ENCODE measurements around the gene SEMA5A.
"Not testable (repeated sequence)": the region's sequence is repeated elsewhere in the genome, so short reads cannot be mapped to it uniquely, and the experiment has no call there.

SEMA5A gene

GRCh38 chr5:9440517-9440916 is 105.4 kb downstream of the SEMA5A start:
- DNase-seq (ENCODE audit: low read depth), result no peak

- DNase-seq (ENCODE audit: low read depth), result no peak
Observed at GRCh38 chr5:9439531-9440292, 106.2 kb downstream of the SEMA5A start.

- no peak for DNase-seq (ENCODE audit: low read depth)
Observed at GRCh38 chr5:9438596-9439354, 107.1 kb downstream of the SEMA5A start.

GRCh38 chr5:9437741-9438240 is 108.1 kb downstream of the SEMA5A start:
- peak; percentile 61 for DNase-seq (ENCODE audit: low read depth)

- peak; percentile 37 for DNase-seq (ENCODE audit: low read depth)
Observed at GRCh38 chr5:9431496-9432258, 114.2 kb downstream of the SEMA5A start.

DNA sequence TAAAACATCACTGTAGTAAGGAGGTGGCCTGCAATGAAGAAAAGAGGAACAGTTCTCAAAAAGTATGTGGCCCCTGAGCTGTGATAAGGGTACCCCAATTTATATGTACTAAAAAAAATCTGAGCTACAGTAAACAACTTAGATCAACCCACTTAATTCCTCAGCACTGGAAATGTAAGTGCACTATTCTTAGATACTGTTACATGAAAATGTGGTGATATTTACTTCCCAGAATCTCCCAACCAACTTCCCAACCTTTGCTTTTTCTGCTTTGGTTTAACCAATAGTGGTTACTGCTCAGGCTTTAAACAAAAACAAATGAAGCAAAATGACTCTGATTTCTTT is 114.8 kb downstream of the SEMA5A start:
- DNase-seq (ENCODE audit: low read depth), result no peak

DNA sequence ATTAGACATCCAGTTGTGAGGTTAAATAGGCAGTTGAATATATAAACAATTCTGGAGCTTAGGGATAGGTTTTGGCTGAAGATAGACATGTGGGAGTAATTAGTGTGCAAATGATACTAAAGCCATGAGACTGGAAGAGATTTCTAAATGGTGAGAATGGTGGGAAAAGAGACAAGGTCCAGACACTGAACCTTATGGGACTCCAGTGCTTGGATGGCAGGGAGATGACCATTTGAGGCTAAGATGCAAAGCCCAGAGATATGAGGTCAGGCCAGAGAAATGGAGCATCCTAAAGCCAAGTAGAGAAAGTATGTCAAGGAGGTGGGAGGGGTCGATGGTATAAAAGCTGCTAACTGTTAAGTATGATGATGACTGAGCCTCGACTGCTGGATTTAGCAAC is 115.6 kb downstream of the SEMA5A start:
- no peak for DNase-seq (ENCODE audit: low read depth)

GRCh38 chr5:9429691-9430215 is 116.1 kb downstream of the SEMA5A start:
- DNase-seq (ENCODE audit: low read depth), result no peak

- DNase-seq (ENCODE audit: low read depth), result no peak
Observed at GRCh38 chr5:9428272-9428671, 117.6 kb downstream of the SEMA5A start.

DNA sequence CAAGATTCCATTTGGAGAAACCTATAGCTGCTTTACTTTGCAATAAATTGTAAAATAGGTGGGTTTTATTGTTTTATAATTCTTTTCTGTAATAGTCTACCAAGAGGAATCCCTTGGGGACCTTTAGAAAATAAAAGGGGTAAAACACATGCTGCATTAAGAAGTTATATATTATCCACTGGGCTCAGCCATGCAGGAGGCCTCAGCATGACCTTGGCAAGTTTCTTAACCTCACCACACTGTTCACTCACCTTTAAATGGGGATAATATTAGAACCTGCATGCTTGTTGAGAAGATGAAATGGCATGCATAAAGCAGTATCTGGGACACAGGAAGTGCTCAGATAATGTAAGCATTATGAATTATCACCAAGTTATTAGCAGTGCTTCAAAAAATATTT is 120.2 kb downstream of the SEMA5A start:
- no peak for DNase-seq (ENCODE audit: low read depth)

- no peak for DNase-seq (ENCODE audit: low read depth)
Observed at GRCh38 chr5:9423571-9423970, 122.3 kb downstream of the SEMA5A start.

DNA sequence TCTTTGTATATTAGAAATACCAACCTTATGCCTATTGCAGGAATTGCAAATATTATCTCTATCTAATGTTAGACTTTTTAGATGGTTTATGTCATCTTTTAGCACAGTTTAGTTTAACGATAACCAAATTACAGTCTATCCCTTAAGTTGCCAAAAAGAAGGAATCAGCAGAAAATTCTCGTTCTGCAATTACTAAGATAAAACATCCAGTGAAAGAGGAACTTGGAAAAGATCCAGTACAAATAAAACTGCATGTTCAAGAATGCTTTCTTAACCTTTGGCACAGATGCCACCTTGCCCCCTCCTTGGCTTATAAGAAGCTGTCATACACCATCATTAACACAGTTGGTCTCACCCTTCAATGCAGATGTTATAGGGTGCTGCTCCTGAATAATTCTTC is 124.0 kb downstream of the SEMA5A start:
- no peak for DNase-seq (ENCODE audit: low read depth)

DNA sequence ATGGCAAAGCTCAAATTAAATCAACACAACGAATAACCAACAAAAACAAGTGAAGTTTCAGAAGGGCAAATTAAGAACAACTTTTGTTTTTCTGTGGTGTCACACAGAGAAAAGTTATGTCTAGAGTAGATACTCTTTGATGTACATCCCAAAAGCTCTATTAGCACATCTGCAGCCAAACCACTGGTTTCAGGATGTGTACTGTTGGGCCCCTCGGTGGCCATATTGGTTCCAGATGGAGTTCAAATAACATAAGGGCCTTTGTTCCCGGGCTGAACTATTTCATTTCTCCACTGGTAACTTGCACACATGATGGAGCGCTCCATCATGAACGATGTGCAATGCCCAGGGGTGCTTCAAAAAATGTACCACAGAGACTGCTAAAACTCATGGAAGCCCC is 126.1 kb downstream of the SEMA5A start:
- DNase-seq (ENCODE audit: low read depth), result no peak

- DNase-seq (ENCODE audit: low read depth), result no peak
Observed at GRCh38 chr5:9415566-9415965, 130.3 kb downstream of the SEMA5A start.

GRCh38 chr5:9415091-9415490 is 130.8 kb downstream of the SEMA5A start:
- no peak for DNase-seq (ENCODE audit: low read depth)

DNA sequence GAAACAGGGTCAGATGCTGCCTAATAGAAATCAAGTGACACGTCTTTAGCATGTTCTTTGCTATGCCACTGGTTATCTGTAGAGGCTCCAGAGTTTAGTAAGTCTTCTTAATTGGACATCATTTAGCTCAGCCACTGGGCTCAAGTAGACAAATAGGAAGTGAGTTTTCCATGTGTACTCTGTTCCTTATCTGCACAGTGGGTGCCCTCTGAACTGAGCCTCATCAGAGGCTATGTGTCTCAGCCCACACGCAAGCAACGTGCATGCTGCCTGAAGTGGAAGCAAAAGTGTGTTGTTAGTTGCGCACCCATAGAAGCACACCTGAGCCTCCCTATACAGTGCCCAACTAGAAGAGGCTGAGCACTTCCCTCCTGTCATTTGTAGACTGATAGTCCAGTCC is 134.7 kb downstream of the SEMA5A start:
- no peak for DNase-seq (ENCODE audit: low read depth)

DNA sequence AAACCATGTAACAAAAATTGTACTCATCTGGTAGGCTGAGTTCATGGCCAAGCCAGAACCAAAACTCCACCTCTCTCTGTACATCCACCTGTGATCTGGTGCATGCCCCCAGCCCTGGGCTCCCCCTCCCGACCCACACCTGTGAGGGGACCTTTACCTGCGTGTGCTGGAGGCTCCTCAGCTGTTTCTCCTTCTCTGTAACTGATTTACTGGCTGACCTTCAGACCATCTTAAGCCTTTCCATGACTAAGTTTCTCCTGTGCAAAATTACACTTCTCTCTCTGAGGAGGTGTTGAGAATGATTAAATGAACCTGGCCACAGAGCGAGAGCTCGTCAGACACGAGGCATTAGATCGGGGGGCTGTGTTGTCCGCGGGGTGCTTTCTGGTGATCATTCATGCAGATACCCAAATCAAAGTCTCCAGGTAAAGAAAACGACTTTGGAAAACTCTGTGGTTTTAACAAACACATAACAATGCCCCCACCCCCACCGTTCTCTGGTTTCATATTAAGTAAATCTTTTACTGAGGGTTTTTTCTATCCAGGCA is 136.4 kb downstream of the SEMA5A start:
- DNase-seq (ENCODE audit: low read depth), result no peak

DNA sequence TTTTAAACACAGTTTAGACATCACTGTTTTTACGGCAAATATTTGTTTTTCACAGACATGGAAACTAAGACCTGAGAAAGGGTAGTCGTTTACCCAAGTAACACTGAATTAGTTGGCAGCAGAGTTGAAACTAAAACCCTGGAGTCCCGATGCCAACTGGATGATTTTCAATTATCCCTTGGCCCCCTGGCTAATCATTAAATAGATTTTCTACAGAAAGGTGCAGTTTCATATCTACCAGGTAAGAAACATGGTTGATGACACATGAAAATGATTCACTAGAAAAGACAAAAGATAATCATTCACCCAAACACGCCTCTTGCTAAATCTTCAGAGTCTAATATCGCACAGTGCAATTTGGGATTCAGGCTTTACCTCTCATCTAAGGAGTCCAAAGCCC is 136.9 kb downstream of the SEMA5A start:
- DNase-seq (ENCODE audit: low read depth), result no peak

- no peak for DNase-seq (ENCODE audit: low read depth)
Observed at GRCh38 chr5:9405196-9405754, 140.6 kb downstream of the SEMA5A start.

DNA sequence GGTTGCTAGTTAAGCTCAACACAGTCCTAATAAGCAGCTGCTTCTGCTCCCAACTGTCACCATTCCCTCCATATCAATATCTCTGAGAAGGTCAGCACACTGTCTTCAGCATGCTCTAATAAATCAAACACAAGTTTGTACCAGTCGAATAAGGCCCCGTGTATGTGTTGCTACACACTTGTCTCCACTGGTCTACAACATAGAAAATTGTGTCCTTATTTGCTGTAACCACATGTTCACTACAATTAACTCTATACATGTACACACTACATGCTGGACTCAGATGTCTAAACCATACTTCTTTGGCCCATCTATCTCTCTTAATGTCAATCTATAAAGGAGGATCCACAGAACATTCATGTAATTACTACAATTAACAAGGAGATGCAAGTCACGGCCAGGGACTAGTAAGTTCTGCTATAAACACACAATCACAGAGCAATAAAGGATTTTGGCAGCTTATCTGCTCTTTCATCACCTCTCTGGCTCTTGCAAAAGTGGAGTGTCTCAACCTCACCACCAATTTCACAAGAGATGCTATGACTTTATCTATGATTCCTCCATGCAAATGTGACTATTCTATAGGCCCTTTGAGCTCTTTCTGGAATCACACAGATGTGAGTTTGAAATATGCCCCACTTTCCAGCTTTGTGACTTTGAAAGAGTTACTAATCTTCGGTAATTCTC is 143.9 kb downstream of the SEMA5A start:
- peak; percentile 58 for DNase-seq (ENCODE audit: low read depth)

DNA sequence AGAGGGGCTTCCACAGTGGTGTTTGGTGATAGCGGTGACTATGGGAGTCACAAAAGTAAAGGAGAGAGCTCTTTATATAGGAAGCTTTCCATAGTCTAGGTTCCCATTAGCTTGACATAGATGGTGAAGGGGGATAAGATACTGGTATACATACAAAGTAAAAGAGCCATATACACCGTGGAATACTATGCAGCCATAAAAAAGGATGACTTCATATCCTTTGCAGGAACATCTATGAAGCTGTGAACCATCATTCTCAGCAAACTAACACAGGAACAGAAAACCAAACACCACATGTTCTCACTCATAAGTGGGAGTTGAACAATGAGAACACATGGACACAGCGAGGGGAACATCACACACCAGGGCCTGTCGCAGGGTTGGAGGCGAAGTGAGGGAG is 146.1 kb downstream of the SEMA5A start:
- DNase-seq (ENCODE audit: low read depth), result not testable (repeated sequence)
